ENCODE data around the gene UPF3A.
"Not testable (repeated sequence)": the region's sequence is repeated elsewhere in the genome, so short reads cannot be mapped to it uniquely, and the experiment has no call there.

The UPF3A gene

GRCh38 chr13:114330086-114330485 is 48.7 kb downstream of the UPF3A start:
- no peak for TF ChIP-seq CTCF (conservative IDR thresholded peaks at IDR 0.05; ENCODE audit: low read depth, low read length)
- no peak for DNase-seq (ENCODE audit: low read depth)

GRCh38 chr13:114333881-114334280 is 52.5 kb downstream of the UPF3A start:
- DNase-seq (ENCODE audit: low read depth); H3K4me3 ChIP-seq (ENCODE audit: low read depth, low read length): not testable (repeated sequence)

More at GRCh38 chr13:114330086-114330485, 48.7 kb downstream of the UPF3A start:
- H3K4me3 ChIP-seq (ENCODE audit: low read depth, low read length), result no peak overlapping the region

GRCh38 chr13:114334305-114335053 is 53.1 kb downstream of the UPF3A start:
- no peak overlapping the region for H3K4me3 ChIP-seq (ENCODE audit: low read depth, low read length)
- TF ChIP-seq CTCF (conservative IDR thresholded peaks at IDR 0.05; ENCODE audit: low read depth, low read length), result no peak
- no peak for DNase-seq (ENCODE audit: low read depth)

GRCh38 chr13:114336457-114336856 is 55.1 kb downstream of the UPF3A start:
- DNase-seq (ENCODE audit: low read depth); H3K4me3 ChIP-seq (ENCODE audit: low read depth, low read length): not testable (repeated sequence)

GRCh38 chr13:114338959-114339358 is 57.6 kb downstream of the UPF3A start:
- H3K4me3 ChIP-seq (ENCODE audit: low read depth, low read length), result no peak overlapping the region
- no peak for DNase-seq (ENCODE audit: low read depth)
- no peak for TF ChIP-seq CTCF (conservative IDR thresholded peaks at IDR 0.05; ENCODE audit: low read depth, low read length)

GRCh38 chr13:114339857-114340534 is 58.6 kb downstream of the UPF3A start:
- peak; percentile 58 for DNase-seq (ENCODE audit: low read depth)
- H3K4me3 ChIP-seq (ENCODE audit: low read depth, low read length), result no peak overlapping the region
- peak; percentile 77 for TF ChIP-seq CTCF (conservative IDR thresholded peaks at IDR 0.05; ENCODE audit: low read depth, low read length)

GRCh38 chr13:114341003-114341777 is 59.8 kb downstream of the UPF3A start:
- DNase-seq (ENCODE audit: low read depth), result no peak
- no peak overlapping the region for H3K4me3 ChIP-seq (ENCODE audit: low read depth, low read length)
- TF ChIP-seq CTCF (conservative IDR thresholded peaks at IDR 0.05; ENCODE audit: low read depth, low read length), result no peak

- not testable (repeated sequence) for DNase-seq (ENCODE audit: low read depth); H3K4me3 ChIP-seq (ENCODE audit: low read depth, low read length)
Observed at GRCh38 chr13:114347256-114347655, 65.9 kb downstream of the UPF3A start.

All from choroid plexus epithelial cell (primary cell).